CD4-positive, alpha-beta T cell treated with Interleukin-2 at 100 ng/mL for 4 hours (primary cell): ENCODE measurements around the gene ZDHHC23.

Experiments
- DNase-seq: peaks from one replicate; pipeline ENCODE4 v3.0.0-alpha.2; 2020; ENCODE audit warnings: low spot score

Gene ZDHHC23

DNA sequence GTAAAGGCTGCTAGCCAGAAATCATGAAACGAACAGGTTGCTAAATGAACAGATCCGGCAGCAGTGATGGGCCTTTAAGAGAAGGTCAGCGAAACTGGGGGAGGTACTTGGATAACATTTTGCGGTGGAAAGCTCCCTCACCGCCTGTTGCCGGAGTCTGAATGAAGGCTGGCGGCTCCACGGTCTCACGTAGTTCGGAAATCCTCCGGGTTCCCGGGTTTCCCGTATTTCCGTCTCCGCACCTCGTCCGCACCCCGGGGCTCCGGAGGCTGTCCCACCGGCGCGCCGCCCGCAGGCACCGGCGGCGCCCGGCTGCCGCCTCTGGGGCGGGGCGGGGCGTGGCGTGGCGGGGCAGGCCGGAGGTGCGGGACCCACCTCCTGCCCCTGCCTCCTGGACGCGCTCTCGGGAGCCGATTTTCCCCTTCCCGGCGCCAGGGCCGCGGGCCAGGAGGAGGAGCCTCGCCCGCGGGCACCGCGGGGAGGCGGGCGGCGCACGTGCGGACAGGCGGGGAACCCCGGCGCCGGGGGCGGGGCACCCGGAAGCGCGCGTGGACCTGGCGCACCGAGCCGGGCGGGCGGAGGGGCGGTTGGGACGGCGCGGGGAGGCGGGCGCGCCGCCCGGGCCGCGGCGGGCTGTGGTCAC, at the start of gene ZDHHC23:
TSS of gene ZDHHC23 (plus strand) at position 642 of the 643 bp plus-strand sequence. CDS start 790 bp downstream, outside the sequence.
- peak; percentile 57 for DNase-seq

GRCh38 chr3:113898892-113899291, 48.9 kb upstream of the ZDHHC23 start:
- no peak for DNase-seq

DNA sequence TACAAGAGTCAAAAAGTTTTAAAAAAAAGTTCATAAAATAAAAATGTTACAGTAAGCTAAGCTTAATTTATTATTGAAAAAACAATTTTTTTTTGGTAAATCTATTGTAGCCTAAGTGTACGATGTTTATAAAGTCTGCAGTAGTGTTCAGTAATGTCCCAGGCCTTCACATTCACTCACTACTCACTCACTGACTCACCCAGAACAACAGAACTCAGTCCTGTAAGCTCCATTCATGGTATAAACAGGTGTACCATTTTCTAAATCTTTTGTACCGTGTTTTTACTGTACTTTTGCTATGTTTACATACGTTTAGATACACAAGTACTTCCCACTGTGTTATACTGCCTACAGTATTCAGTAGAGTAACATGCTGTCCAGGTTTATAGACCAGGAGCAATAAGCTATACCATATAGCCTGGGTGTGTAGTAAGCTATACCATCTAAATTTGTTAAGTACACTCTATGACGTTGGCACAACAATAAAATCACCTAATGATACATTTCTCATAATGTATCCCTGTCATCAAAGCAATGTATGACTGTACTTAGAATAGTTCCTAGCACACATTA, 41.2 kb upstream of the ZDHHC23 start:
- DNase-seq = no peak

GRCh38 chr3:113908133-113908532, 39.7 kb upstream of the ZDHHC23 start:
- DNase-seq = no peak

DNA sequence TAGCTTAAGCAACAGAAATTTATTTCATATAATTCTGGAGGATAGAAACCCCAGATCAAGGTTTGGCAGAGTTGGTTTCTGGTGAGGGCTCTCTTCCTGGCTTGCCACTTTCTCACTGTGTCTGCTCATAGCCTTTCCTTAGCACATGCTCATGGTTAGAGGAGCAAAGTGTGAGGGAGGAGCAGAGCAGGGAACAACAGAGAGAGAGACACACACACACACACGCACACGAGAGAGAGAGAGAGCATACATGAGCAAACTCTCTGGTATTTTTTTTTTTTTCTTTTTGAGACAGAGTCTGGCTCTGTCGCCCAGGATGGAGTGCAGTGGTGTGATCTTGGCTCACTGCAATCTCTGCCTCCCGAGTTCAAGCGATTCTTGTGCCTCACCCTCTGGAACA, 36.8 kb upstream of the ZDHHC23 start:
- no peak for DNase-seq

DNA sequence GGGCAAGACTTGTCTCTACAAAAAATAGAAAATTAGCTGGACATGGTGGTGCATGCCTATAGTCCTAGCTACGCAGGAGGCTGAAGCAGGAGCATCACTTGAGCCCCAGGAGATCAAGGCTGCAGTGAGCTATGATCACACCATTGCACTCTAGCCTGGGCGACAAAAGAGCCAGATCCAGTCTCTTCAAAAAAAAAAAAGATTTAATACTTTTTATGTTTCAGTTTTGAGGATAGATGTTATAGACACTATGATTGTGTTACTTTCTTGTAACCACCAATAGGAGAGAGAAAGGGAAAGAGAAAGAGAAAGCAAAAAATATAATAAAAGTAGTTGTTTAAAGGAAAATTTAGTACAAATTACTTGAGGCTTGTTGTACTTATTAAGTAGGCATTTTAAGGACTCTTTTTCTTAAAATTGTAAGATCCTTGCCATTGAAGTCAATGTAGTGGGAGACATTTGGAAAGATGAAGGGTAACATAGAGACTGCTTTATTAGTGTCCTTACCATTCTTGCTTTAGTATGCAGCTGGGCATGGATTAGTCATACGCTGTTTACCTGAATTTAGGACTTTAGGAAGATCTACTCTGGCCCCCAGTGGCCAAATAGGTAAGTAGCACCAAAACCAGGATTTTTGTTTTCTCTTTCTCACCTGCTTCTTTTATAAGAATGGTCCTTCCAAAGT, 35.1 kb upstream of the ZDHHC23 start:
- DNase-seq = peak; percentile 67

GRCh38 chr3:113914646-113915045, 33.2 kb upstream of the ZDHHC23 start:
- DNase-seq = no peak

GRCh38 chr3:113927556-113927955, 20.3 kb upstream of the ZDHHC23 start:
- no peak for DNase-seq

DNA sequence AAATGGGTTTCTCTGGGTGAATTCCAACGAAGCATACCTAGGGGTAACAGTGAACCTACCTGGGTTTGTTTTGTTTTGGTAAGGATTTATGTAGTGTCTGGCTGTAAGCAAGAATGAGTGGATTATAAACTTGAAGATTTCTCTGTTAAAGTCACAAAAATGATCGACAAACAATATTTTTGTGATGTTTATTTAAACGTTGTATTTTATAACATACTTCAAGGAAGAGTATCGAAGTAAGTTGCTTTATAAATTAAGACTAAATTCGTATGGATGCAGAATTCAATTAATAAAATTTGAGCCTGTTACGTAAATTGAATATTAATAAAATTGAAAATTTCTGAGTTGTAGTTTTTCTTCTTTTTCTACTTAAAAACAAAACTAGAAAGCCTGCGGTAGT, 982 bp upstream of the ZDHHC23 start:
- no peak for DNase-seq

DNA sequence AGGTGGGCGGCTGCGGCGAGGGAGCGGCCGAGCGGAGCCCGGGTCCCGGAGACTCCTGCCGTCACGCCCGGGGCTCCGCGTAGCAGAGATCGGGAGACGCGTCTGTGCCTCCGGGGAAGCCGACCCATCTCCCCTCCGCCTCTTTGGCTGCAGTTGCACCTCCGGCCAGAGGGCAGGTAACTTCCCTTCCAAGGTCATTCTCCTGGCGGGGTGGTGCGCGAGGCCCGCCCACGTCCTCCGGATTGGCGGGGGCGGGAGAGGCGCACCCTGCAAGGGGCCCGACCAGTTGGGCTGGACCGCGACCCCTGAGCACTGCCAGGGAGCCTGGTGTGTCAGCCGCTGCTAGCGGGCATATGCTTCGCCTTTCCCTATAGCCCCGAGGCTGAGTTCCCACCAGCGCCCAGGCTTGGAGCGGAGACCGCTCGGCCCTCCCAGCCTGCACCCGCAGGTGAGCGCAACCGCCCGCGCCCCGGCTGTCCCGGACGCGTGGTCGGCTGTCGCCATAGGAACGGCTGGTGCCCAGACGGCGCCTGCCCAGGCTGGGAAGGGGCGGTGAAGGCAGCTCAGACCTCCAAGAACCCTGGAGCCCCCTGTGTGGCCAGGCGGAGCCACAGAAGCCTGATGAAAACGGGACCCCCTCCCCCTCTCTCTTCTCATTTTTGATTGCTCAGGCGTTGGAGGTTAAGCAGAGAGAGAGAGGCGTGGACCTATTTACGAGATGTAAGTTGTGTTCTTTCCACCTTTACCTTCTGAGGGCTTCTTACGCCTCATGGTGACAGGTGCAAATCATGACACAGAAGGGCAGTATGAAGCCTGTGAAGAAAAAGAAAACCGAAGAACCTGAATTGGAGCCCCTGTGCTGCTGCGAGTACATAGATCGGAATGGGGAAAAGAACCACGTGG, 453 bp downstream of the ZDHHC23 start:
- peak; percentile 17 for DNase-seq

DNA sequence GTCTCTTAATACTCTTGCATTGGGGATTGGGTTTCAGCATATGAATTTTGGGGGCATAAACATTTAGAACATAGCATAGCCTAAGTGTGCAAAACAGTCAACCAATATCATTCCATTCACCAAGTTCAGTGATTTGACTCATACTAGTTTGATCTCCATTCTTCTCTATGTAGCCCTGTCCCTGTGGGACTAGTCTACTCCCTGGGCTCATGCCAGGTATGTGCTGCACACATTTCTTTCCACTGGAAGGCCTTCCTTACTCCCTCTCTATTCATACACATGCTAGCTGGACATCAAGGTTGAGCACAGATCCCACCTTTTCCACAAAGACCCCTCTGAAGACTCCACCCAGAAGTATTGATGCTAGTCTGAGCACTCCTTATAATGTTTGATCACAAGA, 5.1 kb downstream of the ZDHHC23 start:
- DNase-seq = no peak

- no peak for DNase-seq
Measured at GRCh38 chr3:113953677-113954076, 5.9 kb downstream of the ZDHHC23 start.

DNA sequence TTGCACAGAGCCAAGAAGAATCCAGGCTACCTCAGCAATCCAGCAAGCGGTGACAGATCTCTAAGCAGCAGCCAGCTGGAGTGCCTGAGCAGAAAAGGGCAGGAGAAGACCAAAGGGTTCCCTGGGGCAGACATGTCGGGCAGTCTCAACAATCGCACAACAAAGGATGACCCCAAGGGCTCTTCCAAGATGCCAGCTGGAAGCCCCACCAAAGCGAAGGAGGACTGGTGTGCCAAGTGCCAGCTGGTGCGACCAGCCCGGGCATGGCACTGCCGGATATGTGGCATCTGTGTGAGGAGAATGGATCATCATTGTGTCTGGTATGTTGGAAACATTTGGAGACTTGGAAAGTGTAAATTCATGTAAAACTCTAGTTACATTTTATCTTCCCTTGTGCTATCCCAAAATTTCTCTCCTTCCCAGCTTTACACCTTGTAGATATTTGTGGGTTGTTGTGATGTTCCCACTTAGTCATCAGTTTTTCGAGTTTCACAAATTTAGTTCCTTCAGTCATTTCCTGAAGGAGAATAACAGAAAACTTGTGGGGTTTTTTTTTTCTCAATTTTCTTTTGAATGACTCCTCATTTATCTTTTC, 6.4 kb downstream of the ZDHHC23 start:
- no peak for DNase-seq

DNA sequence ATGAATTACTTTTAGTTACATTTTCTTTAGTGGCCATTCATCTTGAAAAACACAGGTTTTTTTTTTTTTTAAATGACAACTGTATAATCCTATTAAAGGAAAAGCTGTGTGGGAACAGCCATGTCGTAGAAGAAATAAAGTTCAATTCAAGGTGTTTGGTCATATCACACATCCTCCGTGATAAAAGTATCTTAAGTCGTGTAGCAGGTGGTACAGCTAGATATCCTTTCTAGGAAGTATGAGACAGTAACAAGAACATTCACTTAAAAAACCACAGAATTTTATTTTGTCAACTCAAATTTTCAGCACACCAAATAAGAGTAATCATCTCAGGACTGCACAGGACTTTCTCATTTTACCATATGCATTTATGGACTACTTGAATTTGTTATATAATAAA, 16.1 kb downstream of the ZDHHC23 start:
- no peak for DNase-seq

DNA sequence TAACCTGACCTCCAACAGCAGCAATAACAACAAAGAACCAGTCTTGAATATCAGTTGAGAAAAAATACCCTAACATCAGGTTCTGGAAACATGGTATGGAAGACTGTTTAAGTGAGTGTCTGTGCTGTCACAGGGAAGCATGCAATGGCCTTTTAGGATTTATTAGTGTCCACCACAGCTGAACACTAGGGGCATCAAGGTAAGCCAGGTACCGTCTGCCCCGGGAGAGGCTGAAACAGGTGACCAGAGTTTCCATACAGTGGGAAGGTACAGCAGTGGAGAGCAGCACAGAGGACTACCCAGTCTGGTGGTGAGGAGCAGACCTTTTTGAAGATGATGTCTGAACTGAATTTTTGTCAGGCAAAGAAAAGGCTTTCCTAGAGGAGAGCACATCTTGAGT, 18.4 kb downstream of the ZDHHC23 start:
- no peak for DNase-seq

DNA sequence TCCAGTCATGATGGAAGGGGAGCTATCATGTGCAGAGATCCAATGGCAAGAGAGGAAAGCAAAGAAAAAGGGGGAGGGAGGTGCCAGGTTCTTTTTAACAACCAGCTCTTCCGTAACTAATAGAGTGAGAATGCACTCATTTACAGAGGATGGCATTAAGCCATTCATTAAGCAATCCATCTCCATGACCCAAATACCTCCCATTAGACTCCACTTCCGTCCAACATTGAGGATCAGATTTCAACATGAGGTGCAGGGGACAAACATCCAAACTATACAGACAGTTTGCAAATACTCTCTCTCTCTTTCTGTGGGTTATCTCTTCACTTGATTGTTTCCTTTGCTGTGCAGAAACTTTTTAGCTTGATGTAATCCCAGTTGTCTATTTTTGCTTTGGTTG, 21.2 kb downstream of the ZDHHC23 start:
- no peak for DNase-seq

GRCh38 chr3:113977822-113978221, 30.0 kb downstream of the ZDHHC23 start:
- no peak for DNase-seq

- no peak for DNase-seq
Measured at GRCh38 chr3:113979916-113980315, 32.1 kb downstream of the ZDHHC23 start.

DNA sequence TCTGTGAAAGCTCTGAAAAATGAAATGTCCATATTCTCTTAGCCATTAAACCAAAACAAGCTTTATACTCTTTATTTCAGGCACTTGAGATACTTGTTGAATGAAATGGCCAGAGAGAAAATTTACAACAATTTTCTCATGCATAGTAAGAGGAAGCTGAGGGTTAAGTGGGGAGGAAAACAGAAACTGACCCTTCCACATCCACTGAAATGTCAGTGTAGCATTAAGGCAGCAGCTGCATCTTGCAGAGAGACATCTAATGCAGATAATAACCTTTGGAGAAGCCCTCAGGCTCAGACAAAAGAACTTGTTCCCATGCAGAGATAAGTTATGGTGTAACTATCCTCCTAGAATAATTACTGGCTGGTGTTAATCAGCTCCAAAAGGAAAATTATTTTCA, 34.0 kb downstream of the ZDHHC23 start:
- DNase-seq = no peak

GRCh38 chr3:113983544-113983943, 35.7 kb downstream of the ZDHHC23 start:
- no peak for DNase-seq

DNA sequence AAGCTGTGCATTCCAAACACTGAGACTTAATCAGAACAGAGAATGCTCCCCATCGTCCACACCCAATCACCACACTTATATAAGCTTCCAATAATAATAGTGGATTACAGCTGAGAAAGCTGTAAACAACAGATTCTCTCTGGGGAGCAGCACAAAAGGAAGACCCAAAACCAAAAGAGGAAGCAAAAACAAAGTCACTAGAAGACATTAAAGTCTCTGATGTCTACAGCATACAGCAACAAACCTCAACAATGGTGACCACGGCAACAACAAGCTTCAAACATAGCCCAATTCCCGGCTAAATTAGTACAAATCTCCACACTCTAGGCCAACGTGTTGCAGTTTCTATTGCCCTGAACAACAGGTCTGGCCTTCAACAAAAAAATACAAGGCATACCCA, 37.7 kb downstream of the ZDHHC23 start:
- no peak for DNase-seq

DNA sequence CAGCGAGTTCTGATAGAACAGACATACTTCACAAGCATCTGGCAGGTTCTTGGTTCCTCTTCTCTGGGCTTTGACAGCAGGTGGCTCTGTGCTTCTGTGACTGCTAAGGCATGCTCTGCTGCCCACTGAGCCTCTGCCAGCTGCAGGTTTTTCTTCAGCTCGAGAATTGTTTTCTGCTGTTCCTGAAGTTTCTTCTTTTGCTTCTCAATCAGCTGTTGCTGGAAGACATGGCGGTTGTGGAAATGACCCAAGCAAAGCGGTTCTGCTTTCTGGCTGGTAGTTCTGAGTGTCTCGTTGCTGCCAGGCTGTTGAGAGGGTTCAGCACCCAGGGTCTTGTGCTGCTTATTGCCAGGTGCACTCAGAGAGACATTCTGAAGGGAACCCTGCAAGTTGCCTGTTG, 57.7 kb downstream of the ZDHHC23 start:
- DNase-seq = no peak
